Measurements from ENCODE around the gene NTRK2. TPM values are rescaled to one million over a fixed set of nuclear protein-coding genes. Genes with fewer than 3 reads are reported as not detected.

Gene NTRK2
- total RNA-seq, 6 experiments from 2014 or later, result 0.18 to 0.49 (median 0.30) TPM

DNA sequence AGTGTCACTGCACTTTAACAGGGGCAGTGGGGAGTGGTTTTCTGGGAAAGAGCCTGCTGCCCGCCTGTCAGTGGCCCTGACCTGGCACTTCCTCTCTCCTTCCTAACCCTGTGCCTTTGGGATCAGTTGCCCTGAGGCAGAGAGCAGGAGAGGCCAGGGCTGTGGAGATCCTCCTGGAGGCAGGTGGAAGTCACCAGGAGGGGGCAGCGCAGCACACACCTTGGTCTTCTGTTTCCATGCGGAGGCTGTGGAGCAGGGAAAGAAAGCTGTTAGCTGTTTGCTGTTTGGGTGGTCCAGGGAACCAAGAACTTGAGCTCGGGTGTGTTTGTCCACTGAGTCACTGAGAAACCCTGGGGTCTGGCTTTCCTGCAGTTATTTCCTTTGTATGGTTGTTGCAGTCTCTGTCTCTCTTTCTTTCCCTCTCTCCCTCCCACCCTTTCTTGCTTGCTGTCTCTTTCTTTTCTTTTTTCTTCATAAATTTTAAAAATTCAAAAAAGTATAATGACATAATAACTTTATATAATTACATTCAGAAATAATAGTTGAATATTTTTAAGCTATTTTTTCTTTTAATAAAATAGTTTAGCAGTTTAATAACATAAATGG is 28.1 kb downstream of the NTRK2 start:
- whole genome bisulfite sequencing (ENCODE audit: insufficient coverage, low coverage, low lambda C conversion rate, missing lambda C conversion rate), result 3% methylated on average over 3 of the region's 4 CpGs
- Histone ChIP-seq H3K27me3 (no peaks in the 10 kb centered on the region), H3K36me3 (no peaks in the 10 kb centered on the region), H3K4me3 (no peak overlapping the region), H3K4me1 (no peaks in the 10 kb centered on the region), H3K27ac (no peak overlapping the region), H3K9me3 (no peaks in the 10 kb centered on the region)
- DNase-seq (peak; percentile 59 to 63 (median 61)), ATAC-seq (peak; percentile 67 to 84 (median 75))
- intact Hi-C loops (cut with DNase I), result no loop called here
- TF ChIP-seq POLR2A (IDR thresholded peaks at IDR 0.05) (no peak), CTCF (IDR thresholded peaks at IDR 0.05) (peak; percentile 31 to 69 (median 50))

DNA sequence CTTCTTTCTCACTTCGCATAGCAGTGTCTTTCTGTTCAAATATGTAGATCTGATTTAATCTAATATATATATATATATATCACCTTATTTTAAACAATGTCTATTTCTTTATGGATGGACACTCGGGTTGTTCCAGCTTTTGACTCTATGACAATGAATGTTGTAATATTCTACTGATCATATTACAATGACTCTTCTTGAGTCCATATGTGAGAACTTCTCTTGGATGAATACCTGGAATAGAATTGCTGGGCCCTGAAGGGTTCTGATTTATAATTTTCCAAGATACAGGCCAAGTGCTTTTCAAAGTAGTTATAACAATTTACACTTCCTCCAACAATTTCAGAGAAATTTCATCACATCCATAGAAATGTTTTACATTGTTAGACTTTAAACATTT is 28.8 kb downstream of the NTRK2 start:
- WGBS (ENCODE audit: insufficient coverage, low coverage, low lambda C conversion rate, missing lambda C conversion rate), result 47% methylated on average over 2 of the region's 2 CpGs
- Histone ChIP-seq H3K27me3 (no peaks in the 10 kb centered on the region), H3K9me3 (no peaks in the 10 kb centered on the region), H3K4me1 (no peaks in the 10 kb centered on the region), H3K27ac (no peak overlapping the region), H3K4me3 (no peak overlapping the region), H3K36me3 (no peaks in the 10 kb centered on the region)
- intact Hi-C loops (cut with DNase I), result no loop called here
- no peak for TF ChIP-seq POLR2A (IDR thresholded peaks at IDR 0.05)
- no peak for TF ChIP-seq CTCF (IDR thresholded peaks at IDR 0.05)
- ATAC-seq, result no peak
- DNase-seq, result no peak

- Histone ChIP-seq H3K27ac (no peak overlapping the region), H3K4me1 (no peaks in the 10 kb centered on the region), H3K36me3 (no peaks in the 10 kb centered on the region), H3K4me3 (no peak overlapping the region), H3K9me3 (no peaks in the 10 kb centered on the region), H3K27me3 (no peaks in the 10 kb centered on the region)
- intact Hi-C loops (cut with DNase I), result no loop called here
- DNase-seq (no peak), ATAC-seq (no peak)
- WGBS (ENCODE audit: insufficient coverage, low coverage, low lambda C conversion rate, missing lambda C conversion rate), result 25% methylated on average over 1 of the region's 1 CpG
- TF ChIP-seq CTCF (IDR thresholded peaks at IDR 0.05), result no peak
- TF ChIP-seq POLR2A (IDR thresholded peaks at IDR 0.05), result no peak
Measured at GRCh38 chr9:84699984-84700383, 30.5 kb downstream of the NTRK2 start.

DNA sequence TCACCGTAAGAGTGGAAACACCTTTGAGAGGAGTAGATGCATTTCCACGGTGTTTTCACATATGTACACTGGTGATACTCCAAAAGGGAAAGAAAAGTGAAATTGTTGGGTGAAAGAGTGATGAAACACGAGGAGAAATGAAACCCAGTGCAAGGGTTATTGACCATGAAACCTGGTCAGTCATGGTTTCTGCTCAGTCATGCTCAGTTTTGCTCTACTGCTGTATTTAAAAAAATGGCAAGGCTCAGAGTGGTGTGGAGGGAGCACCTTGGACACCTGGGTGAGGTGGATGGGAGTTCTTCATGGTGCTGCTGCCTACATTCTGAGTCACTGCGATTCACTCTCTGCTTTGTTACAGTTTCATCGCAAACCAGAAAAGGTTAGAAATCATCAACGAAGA is 32.3 kb downstream of the NTRK2 start:
- no peaks in the 10 kb centered on the region for H3K4me1 ChIP-seq
- ATAC-seq (no peak), DNase-seq (no peak)
- intact Hi-C loops (cut with DNase I), result no loop called here
- no peak overlapping the region for H3K27ac ChIP-seq
- H3K27me3 ChIP-seq, result no peaks in the 10 kb centered on the region
- WGBS (ENCODE audit: insufficient coverage, low coverage, low lambda C conversion rate, missing lambda C conversion rate), result 57% methylated on average over 6 of the region's 6 CpGs
- no peaks in the 10 kb centered on the region for H3K9me3 ChIP-seq
- no peaks in the 10 kb centered on the region for H3K36me3 ChIP-seq
- TF ChIP-seq CTCF (IDR thresholded peaks at IDR 0.05) (no peak), POLR2A (IDR thresholded peaks at IDR 0.05) (no peak)
- no peak overlapping the region for H3K4me3 ChIP-seq

DNA sequence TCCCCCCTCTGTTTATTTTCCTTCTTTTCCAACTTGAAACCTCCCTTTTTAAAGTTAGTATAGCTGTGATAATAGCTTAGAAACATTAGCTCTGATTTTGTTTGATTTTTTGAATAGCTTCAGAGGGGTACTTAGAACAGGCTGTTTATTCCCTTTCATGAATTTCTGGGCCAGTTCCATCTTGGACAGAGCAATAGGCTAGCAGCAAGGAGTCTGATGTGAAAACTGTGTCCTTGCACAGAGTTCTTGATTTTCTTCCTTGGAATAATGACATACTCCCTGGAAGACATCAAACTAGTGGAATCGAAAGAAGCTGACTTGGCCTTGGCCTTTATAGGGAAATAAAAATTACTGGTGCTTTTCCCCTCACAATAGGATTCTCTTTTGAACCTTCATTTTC is 32.9 kb downstream of the NTRK2 start:
- ATAC-seq, result no peak
- no peak for DNase-seq
- intact Hi-C loops (cut with DNase I), result no loop called here
- WGBS (ENCODE audit: insufficient coverage, low coverage, low lambda C conversion rate, missing lambda C conversion rate), result 79% methylated on average over 1 of the region's 1 CpG
- Histone ChIP-seq H3K9me3 (no peaks in the 10 kb centered on the region), H3K27ac (no peak overlapping the region), H3K27me3 (no peaks in the 10 kb centered on the region), H3K4me3 (no peak overlapping the region), H3K36me3 (no peaks in the 10 kb centered on the region), H3K4me1 (no peaks in the 10 kb centered on the region)
- TF ChIP-seq CTCF (IDR thresholded peaks at IDR 0.05) (no peak), POLR2A (IDR thresholded peaks at IDR 0.05) (no peak)
